HepG2 (cell line): Measurements from ENCODE around the gene ELOVL6. TPM values are rescaled to one million over a fixed set of nuclear protein-coding genes. Genes with fewer than 3 reads are reported as not detected.

Experiments used
- ATAC-seq: fragments of 200-7000 bp; cut with Tn5 transposase; 3 replicates; pipeline ENCODE4 v1.9.1; 2020; ENCODE audit warnings: mild to moderate bottlenecking, moderate library complexity
- BruUV-seq: library from RNA; stranded (reverse); fragments of 400-500 nt; replicated peaks from 2 replicates; lab custom pipeline; 2021; lab: Mats Ljungman, UMichigan
- CTCF ChIA-PET: fragments of 300-600 bp; formaldehyde crosslinking; extraction: SDS; loops from one replicate; lab custom pipeline; 2021; ENCODE audit warnings: low total read pairs, inconsistent platforms, low intra/inter-chr PET ratio; lab: Yijun Ruan, JAX
- POLR2A ChIA-PET: fragments of 350-600 bp; sonication (Branson Sonifier 250); formaldehyde crosslinking; loops from one replicate; lab custom pipeline; 2020; ENCODE audit warnings: antibody characterized with exemption, inconsistent platforms; lab: Yijun Ruan, JAX
- DNase-seq: peaks from one replicate; pipeline ENCODE4 v3.0.0-alpha.2; 2015; ENCODE audit warnings: low spot score
- FAIRE-seq: peaks from 3 replicates; lab custom pipeline; 2011; peaks lifted over from hg19 to GRCh38; lab: Jason Lieb, UNC
- H2AFZ ChIP-seq: one replicate; pipeline ENCODE4 v1.6.1; 2011; ENCODE audit warnings: low read length, inconsistent platforms
- H3K27ac ChIP-seq: fragments of 300-600 bp; 3 replicates; pipeline ENCODE4 v1.8.0; 2011; ENCODE audit warnings: mixed run types, mild to moderate bottlenecking, mixed read lengths, low read length, inconsistent platforms; ENCODE audit not compliant: insufficient read depth; ENCODE audit errors: extremely low read length
- H3K27me3 ChIP-seq, 2 experiments: fragments of 200-600 bp in 1 of 2; 2 replicates in 1 of 2; 3 replicates in 1 of 2; pipeline versions ENCODE4 v1.6.0 to v1.8.0; 2011; ENCODE audit warnings: low read length in 2 of 2, mild to moderate bottlenecking in 2 of 2, moderate library complexity in 2 of 2, inconsistent platforms in 1 of 2; ENCODE audit not compliant: insufficient read depth in 2 of 2, control insufficient read depth in 1 of 2
- H3K36me3 ChIP-seq, 2 experiments: fragments of 200-600 bp in 1 of 2; replicated peaks in 1 of 2; 2 replicates in 1 of 2; 3 replicates in 1 of 2; pipeline versions ENCODE4 v1.5.1 to v1.8.0; 2011; ENCODE audit warnings: low read length in 2 of 2, inconsistent platforms in 1 of 2; ENCODE audit not compliant: insufficient read depth in 2 of 2, control insufficient read depth in 1 of 2
- H3K4me1 ChIP-seq: 2 replicates; pipeline ENCODE4 v1.5.1; 2012; ENCODE audit warnings: low read length, inconsistent platforms; ENCODE audit not compliant: insufficient read depth
- H3K4me2 ChIP-seq: 2 replicates; pipeline ENCODE4 v1.6.0; 2011; ENCODE audit warnings: low read depth, low read length, inconsistent platforms
- H3K4me3 ChIP-seq, 3 experiments: fragments of 200-600 bp in 1 of 3; sonication (generic), shearing (Covaris generic) in 1 of 3; replicated peaks in 1 of 3; 2 replicates each; pipeline ENCODE4 v1.5.1; 2011 to 2016; ENCODE audit warnings: low read length in 3 of 3, inconsistent platforms in 2 of 3, low read depth in 2 of 3, mild to moderate bottlenecking in 2 of 3, control low read depth in 1 of 3, mixed read lengths in 1 of 3; ENCODE audit not compliant: insufficient read depth in 1 of 3
- H3K79me2 ChIP-seq: one replicate; pipeline ENCODE4 v1.6.1; 2011; ENCODE audit warnings: low read length, inconsistent platforms; ENCODE audit not compliant: insufficient read depth
- H3K9ac ChIP-seq: 2 replicates; pipeline ENCODE4 v1.6.0; 2011; ENCODE audit warnings: mild to moderate bottlenecking, low read depth, low read length, inconsistent platforms; ENCODE audit not compliant: insufficient read depth
- H3K9me3 ChIP-seq: 2 replicates; pipeline ENCODE4 v1.5.1; 2012; ENCODE audit warnings: mild to moderate bottlenecking, low read length
- H4K20me1 ChIP-seq: 2 replicates; pipeline ENCODE4 v1.6.0; 2011; ENCODE audit warnings: inconsistent platforms, mild to moderate bottlenecking, low read length, moderate library complexity; ENCODE audit not compliant: insufficient read depth
- CCAR2 ChIP-seq: fragments of 200-400 bp; formaldehyde crosslinking; optimal IDR thresholded peaks from 2 replicates; pipeline ENCODE3; 2018; ENCODE audit warnings: low read depth, mild to moderate bottlenecking, low read length, moderate library complexity
- FOXA3 ChIP-seq: IDR thresholded peaks from 2 replicates; pipeline ENCODE4 v1.6.1; 2016; ENCODE audit warnings: missing genetic modification reagents, missing compliant biosample characterization
- KLF13 ChIP-seq: sonication (generic); formaldehyde crosslinking; IDR thresholded peaks from 2 replicates; pipeline ENCODE4 v1.4.0; 2020; ENCODE audit warnings: mild to moderate bottlenecking, missing genetic modification reagents
- NFE2 ChIP-seq: sonication (generic); formaldehyde crosslinking; IDR thresholded peaks from 2 replicates; pipeline ENCODE4 v1.4.0; 2020; ENCODE audit warnings: missing genetic modification reagents
- NR1H2 ChIP-seq: sonication (generic); formaldehyde crosslinking; IDR thresholded peaks from 2 replicates; pipeline ENCODE4 v1.8.1; 2022; ENCODE audit warnings: low read depth, missing genetic modification reagents, borderline replicate concordance
- RFX5 ChIP-seq: IDR thresholded peaks from 2 replicates; pipeline ENCODE4 v1.6.1; 2011; ENCODE audit warnings: low read depth, low read length, improper control_type of control experiment
- STAG1 ChIP-seq: sonication (generic); formaldehyde crosslinking; IDR thresholded peaks from 2 replicates; pipeline ENCODE4 v1.4.0; 2020; ENCODE audit warnings: missing genetic modification reagents
- YY1 ChIP-seq: IDR thresholded peaks from 2 replicates; pipeline ENCODE4 v1.6.1; 2011; ENCODE audit warnings: low read length, low read depth, moderate library complexity, mild to moderate bottlenecking; ENCODE audit not compliant: insufficient read depth, insufficient replicate concordance
- ZNF432 ChIP-seq: sonication (generic); formaldehyde crosslinking; IDR thresholded peaks from 2 replicates; pipeline ENCODE4 v1.5.0; 2020; ENCODE audit warnings: missing genetic modification reagents, mild to moderate bottlenecking, borderline replicate concordance
- ZNF605 ChIP-seq: sonication (generic); formaldehyde crosslinking; IDR thresholded peaks from 2 replicates; pipeline ENCODE4 v1.8.0; 2022; ENCODE audit warnings: mild to moderate bottlenecking, missing genetic modification reagents
- ZSCAN21 ChIP-seq: sonication (generic); formaldehyde crosslinking; IDR thresholded peaks from 2 replicates; pipeline ENCODE4 v1.8.0; 2022; ENCODE audit warnings: mild to moderate bottlenecking, missing genetic modification reagents, moderate library complexity, borderline replicate concordance
- WGBS: methylation state at CpG from one replicate; pipeline ENCODE4 v1.1.6; 2017; ENCODE audit warnings: low lambda C conversion rate; 5-methylcytosine and 5-hydroxymethylcytosine counted together
- in situ Hi-C: cut with HindIII; loops from 2 replicates; pipeline ENCODE4 v1.10.0; 2017; ENCODE audit warnings: low pct_unique_long_range_greater_than_20kb; ENCODE audit not compliant: extremely low pct_ligation_motif_present
- intact Hi-C: fragments of 100-400 bp; cut with micrococcal nuclease; formaldehyde crosslinking; loops from one replicate; pipeline ENCODE4 v1.10.0; 2022; ENCODE audit not compliant: unreplicated experiment
- polyA plus RNA-seq, 8 experiments: library from polyadenylated mRNA; depleted of rRNA in 3 of 8; stranded (reverse) in 7 of 8; unstranded in 1 of 8; fragments of >200 nt; fragmentation: Illumina TruSeq in 4 of 8; extraction: Trizol in 4 of 8; gene quantifications; 2 replicates each; pipeline versions ENCODE4 v1.2.1 to v1.2.3, GENCODE V29; 2011 to 2016; ENCODE audit warnings: low read depth in 4 of 8, missing spikeins in 1 of 8, mixed read lengths in 1 of 8; ENCODE audit not compliant: insufficient read depth in 1 of 8
- total RNA-seq, 5 experiments: library from RNA; depleted of rRNA; stranded (reverse); fragments of >200 nt; fragmentation: Illumina TruSeq; extraction: Trizol; gene quantifications; 2 replicates each; pipeline ENCODE4 v1.2.3, GENCODE V29; 2016; ENCODE audit warnings: low read depth in 1 of 5
- TF ChIP-seq, protein P1 (sequence below): sonication (generic); formaldehyde crosslinking; IDR thresholded peaks from 2 replicates; pipeline ENCODE4 v1.4.0; 2020; ENCODE audit warnings: missing genetic modification reagents, borderline replicate concordance

Gene ELOVL6
- total and polyA plus RNA-seq, 2 of the 13 experiments (the other 11 are each of a cell fraction or from before 2014, with no cell fraction given) = 14.1 to 23.2 TPM

- H2AFZ ChIP-seq = no peak overlapping the region
- no peak for FAIRE-seq
- POLR2A ChIA-PET = no interaction called here
- WGBS = 33% methylated on average over 3 of the region's 3 CpGs
- no peak overlapping the region for H3K27ac ChIP-seq
- H3K4me3 ChIP-seq = no peak overlapping the region
- no peaks in the 10 kb centered on the region for H4K20me1 ChIP-seq
- no peak for ATAC-seq
- intact Hi-C loops = no loop called here
- BruUV-seq = no TSS peak
- in situ Hi-C loops = no loop called here
- H3K79me2 ChIP-seq = no peaks in the 10 kb centered on the region
- H3K36me3 ChIP-seq = no peaks in the 10 kb centered on the region
- H3K4me2 ChIP-seq = no peak overlapping the region
- no peaks in the 10 kb centered on the region for H3K27me3 ChIP-seq
- no peaks in the 10 kb centered on the region for H3K4me1 ChIP-seq
- no peak overlapping the region for H3K9ac ChIP-seq
- no peak for TF ChIP-seq CCAR2
- no peaks in the 10 kb centered on the region for H3K9me3 ChIP-seq
- CTCF ChIA-PET = no interaction called here
- DNase-seq = no peak
Measured at GRCh38 chr4:110247591-110247990, 49.2 kb upstream of the ELOVL6 start.

DNA sequence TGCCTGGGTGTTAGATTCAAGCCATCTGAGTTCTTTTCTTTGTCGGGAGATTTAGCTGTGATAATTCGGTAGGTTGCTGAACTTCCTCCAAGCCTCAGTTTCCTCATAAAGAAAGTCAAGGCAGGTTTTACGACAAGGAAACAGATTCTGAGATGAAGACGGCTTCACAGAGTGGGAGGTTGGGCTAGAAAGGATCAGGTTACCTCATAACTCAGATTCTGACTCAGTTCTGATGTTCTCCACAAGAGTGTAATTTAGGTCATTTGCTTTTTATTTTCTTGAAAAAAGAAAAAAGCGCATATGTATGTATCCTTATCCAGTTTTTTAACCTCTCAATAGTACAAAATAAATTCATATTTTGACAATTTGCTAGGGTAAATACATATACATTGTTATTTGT is 47.2 kb upstream of the ELOVL6 start:
- H3K79me2 ChIP-seq = no peaks in the 10 kb centered on the region
- H3K4me3 ChIP-seq = no peak overlapping the region
- no peaks in the 10 kb centered on the region for H3K4me1 ChIP-seq
- no peak for FAIRE-seq
- ChIA-PET POLR2A (no interaction called here), CTCF (no interaction called here)
- ATAC-seq = no peak
- no TSS peak for BruUV-seq
- no peaks in the 10 kb centered on the region for H3K27me3 ChIP-seq
- in situ Hi-C loops (no loop called here), intact Hi-C loops (no loop called here)
- no peak overlapping the region for H3K27ac ChIP-seq
- H4K20me1 ChIP-seq = no peaks in the 10 kb centered on the region
- TF ChIP-seq ZNF432 (CRISPR knock-in tag) (no peak), NR1H2 (CRISPR knock-in tag) (no peak), ZNF605 (no peak), KLF13 (CRISPR knock-in tag) (no peak), YY1 (no peak), STAG1 (CRISPR knock-in tag) (no peak), RFX5 (no peak), NFE2 (no peak), ZSCAN21 (no peak), FOXA3 (CRISPR knock-in tag) (no peak)
- TF ChIP-seq, protein P1, sequence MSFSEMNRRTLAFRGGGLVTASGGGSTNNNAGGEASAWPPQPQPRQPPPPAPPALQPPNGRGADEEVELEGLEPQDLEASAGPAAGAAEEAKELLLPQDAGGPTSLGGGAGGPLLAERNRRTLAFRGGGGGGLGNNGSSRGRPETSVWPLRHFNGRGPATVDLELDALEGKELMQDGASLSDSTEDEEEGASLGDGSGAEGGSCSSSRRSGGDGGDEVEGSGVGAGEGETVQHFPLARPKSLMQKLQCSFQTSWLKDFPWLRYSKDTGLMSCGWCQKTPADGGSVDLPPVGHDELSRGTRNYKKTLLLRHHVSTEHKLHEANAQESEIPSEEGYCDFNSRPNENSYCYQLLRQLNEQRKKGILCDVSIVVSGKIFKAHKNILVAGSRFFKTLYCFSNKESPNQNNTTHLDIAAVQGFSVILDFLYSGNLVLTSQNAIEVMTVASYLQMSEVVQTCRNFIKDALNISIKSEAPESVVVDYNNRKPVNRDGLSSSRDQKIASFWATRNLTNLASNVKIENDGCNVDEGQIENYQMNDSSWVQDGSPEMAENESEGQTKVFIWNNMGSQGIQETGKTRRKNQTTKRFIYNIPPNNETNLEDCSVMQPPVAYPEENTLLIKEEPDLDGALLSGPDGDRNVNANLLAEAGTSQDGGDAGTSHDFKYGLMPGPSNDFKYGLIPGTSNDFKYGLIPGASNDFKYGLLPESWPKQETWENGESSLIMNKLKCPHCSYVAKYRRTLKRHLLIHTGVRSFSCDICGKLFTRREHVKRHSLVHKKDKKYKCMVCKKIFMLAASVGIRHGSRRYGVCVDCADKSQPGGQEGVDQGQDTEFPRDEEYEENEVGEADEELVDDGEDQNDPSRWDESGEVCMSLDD (CRISPR knock-in tag) = no peak
- DNase-seq = no peak
- H3K9me3 ChIP-seq = no peaks in the 10 kb centered on the region
- 37% methylated on average over 5 of the region's 5 CpGs for WGBS
- H3K36me3 ChIP-seq = no peaks in the 10 kb centered on the region
- H3K4me2 ChIP-seq = no peak overlapping the region
- H2AFZ ChIP-seq = no peak overlapping the region
- no peak overlapping the region for H3K9ac ChIP-seq
